H1 (cell line): ENCODE data around the gene RPS26. TPM values are rescaled to one million over a fixed set of nuclear protein-coding genes. Genes with fewer than 3 reads are reported as not detected.
A peak's percentile ranks its signal among the peaks of the same experiment; 100 is the strongest.

ENCODE experiments used
- CTCF ChIA-PET: fragments of 300-600 bp; sonication (Branson Sonifier 250); formaldehyde crosslinking; loops from one replicate; lab custom pipeline; 2021; ENCODE audit not compliant: partially characterized antibody; lab: Charles Lee
- POLR2A ChIA-PET: fragments of 300-600 bp; sonication (Branson Sonifier 250); formaldehyde crosslinking; loops from one replicate; lab custom pipeline; 2021; ENCODE audit warnings: inconsistent platforms; ENCODE audit not compliant: partially characterized antibody; lab: Charles Lee
- DNase-seq, 2 experiments: peaks; one replicate each; pipeline versions ENCODE4 v3.0.0 to v3.0.0-alpha.2; 2010 to 2022; ENCODE audit warnings: low spot score in 2 of 2, low read depth in 1 of 2, mixed read lengths in 1 of 2
- FAIRE-seq: peaks from 2 replicates; lab custom pipeline; 2011; peaks lifted over from hg19 to GRCh38; lab: Jason Lieb, UNC
- H2AFZ ChIP-seq: 2 replicates; pipeline ENCODE4 v1.8.1; 2012; ENCODE audit warnings: low read length, inconsistent platforms
- H2AK5ac ChIP-seq: 2 replicates; pipeline ENCODE4 v1.6.1; 2013; ENCODE audit warnings: low read depth, low read length
- H2BK120ac ChIP-seq: replicated peaks from 2 replicates; pipeline ENCODE3; 2013; ENCODE audit warnings: low read depth, low read length, inconsistent platforms
- H2BK12ac ChIP-seq: 2 replicates; pipeline ENCODE4 v1.6.1; 2013; ENCODE audit warnings: low read depth, low read length
- H2BK15ac ChIP-seq: 2 replicates; pipeline ENCODE4 v1.6.1; 2013; ENCODE audit warnings: low read length
- H2BK20ac ChIP-seq: 2 replicates; pipeline ENCODE4 v1.6.1; 2013; ENCODE audit warnings: low read length
- H2BK5ac ChIP-seq: 2 replicates; pipeline ENCODE4 v1.6.1; 2013; ENCODE audit warnings: low read depth, low read length
- H3K14ac ChIP-seq: 2 replicates; pipeline ENCODE4 v1.6.1; 2013; ENCODE audit warnings: inconsistent platforms; ENCODE audit not compliant: insufficient read length
- H3K18ac ChIP-seq: 2 replicates; pipeline ENCODE4 v1.6.1; 2013; ENCODE audit warnings: low read length; ENCODE audit errors: extremely low read depth
- H3K23ac ChIP-seq: 2 replicates; pipeline ENCODE4 v1.6.1; 2013; ENCODE audit warnings: inconsistent platforms; ENCODE audit not compliant: insufficient read length
- H3K23me2 ChIP-seq: 2 replicates; pipeline ENCODE4 v1.6.1; 2013; ENCODE audit warnings: low read depth, low read length
- H3K27ac ChIP-seq: 2 replicates; pipeline ENCODE4 v1.6.1; 2011; ENCODE audit warnings: low read depth, low read length, inconsistent platforms
- H3K27me3 ChIP-seq, 4 experiments: replicated peaks in 1 of 4; 1 replicate in 1 of 4; 2 replicates in 3 of 4; pipeline versions ENCODE4 v1.6.1 to v1.8.1; 2011 to 2013; ENCODE audit warnings: low read length in 3 of 4, mild to moderate bottlenecking in 3 of 4, inconsistent platforms in 2 of 4, mixed read lengths in 2 of 4, moderate library complexity in 1 of 4; ENCODE audit not compliant: control insufficient read depth in 3 of 4, insufficient read depth in 3 of 4; ENCODE audit errors: extremely low read depth in 1 of 4
- H3K36me3 ChIP-seq, 4 experiments: 2 replicates each; pipeline versions ENCODE4 v1.6.1 to v1.8.1; 2011 to 2013; ENCODE audit warnings: mild to moderate bottlenecking in 4 of 4, low read length in 3 of 4, moderate library complexity in 2 of 4, control low read depth in 1 of 4, inconsistent platforms in 1 of 4; ENCODE audit not compliant: insufficient read depth in 4 of 4, control insufficient read depth in 2 of 4
- H3K4ac ChIP-seq: replicated peaks from 2 replicates; pipeline ENCODE3; 2013; ENCODE audit warnings: low read length, low read depth, mixed read lengths, inconsistent platforms; ENCODE audit not compliant: insufficient read length
- H3K4me1 ChIP-seq, 4 experiments: replicated peaks in 1 of 4; 1 replicate in 1 of 4; 2 replicates in 3 of 4; pipeline versions ENCODE4 v1.6.1 to v1.8.1; 2011 to 2013; ENCODE audit warnings: low read length in 3 of 4, inconsistent platforms in 2 of 4, mixed read lengths in 1 of 4; ENCODE audit not compliant: insufficient read depth in 4 of 4, control insufficient read depth in 3 of 4
- H3K4me2 ChIP-seq, 2 experiments: 2 replicates each; pipeline versions ENCODE4 v1.6.1 to v1.8.1; 2011 to 2013; ENCODE audit warnings: low read depth in 2 of 2, low read length in 2 of 2, control low read depth in 1 of 2, inconsistent platforms in 1 of 2, mild to moderate bottlenecking in 1 of 2; ENCODE audit not compliant: insufficient read depth in 1 of 2
- H3K4me3 ChIP-seq, 4 experiments: fragments of 200-600, 300-600 bp in 1 of 4; sonication (generic), shearing (Covaris generic), sonication (Bioruptor Twin) in 1 of 4; 2 replicates each; pipeline versions ENCODE4 v1.5.1 to v1.8.1; 2011 to 2016; ENCODE audit warnings: low read length in 4 of 4, low read depth in 3 of 4, control low read depth in 2 of 4, inconsistent platforms in 2 of 4, mild to moderate bottlenecking in 2 of 4, mixed read lengths in 1 of 4, moderate library complexity in 1 of 4; ENCODE audit not compliant: insufficient read depth in 2 of 4; ENCODE audit errors: extremely low read depth in 1 of 4
- H3K56ac ChIP-seq: replicated peaks from 2 replicates; pipeline ENCODE3; 2013; ENCODE audit warnings: low read depth, mild to moderate bottlenecking, mixed read lengths, low read length, inconsistent platforms; ENCODE audit not compliant: insufficient read length
- H3K79me1 ChIP-seq: 2 replicates; pipeline ENCODE4 v1.6.1; 2013; ENCODE audit warnings: low read depth, low read length, control low read depth
- H3K79me2 ChIP-seq, 2 experiments: 2 replicates each; pipeline versions ENCODE4 v1.6.1 to v1.8.1; 2012 to 2013; ENCODE audit warnings: low read length in 2 of 2, mild to moderate bottlenecking in 2 of 2, inconsistent platforms in 1 of 2; ENCODE audit not compliant: insufficient read depth in 2 of 2, control insufficient read depth in 1 of 2
- H3K9ac ChIP-seq, 4 experiments: replicated peaks in 1 of 4; 1 replicate in 1 of 4; 2 replicates in 3 of 4; pipeline versions ENCODE4 v1.6.1 to v1.8.1; 2011 to 2013; ENCODE audit warnings: low read depth in 3 of 4, low read length in 3 of 4, control low read depth in 2 of 4, mild to moderate bottlenecking in 2 of 4, moderate library complexity in 2 of 4, inconsistent platforms in 1 of 4; ENCODE audit errors: extremely low read depth in 1 of 4
- H3K9me3 ChIP-seq, 2 experiments: 2 replicates each; pipeline versions ENCODE4 v1.6.1 to v1.8.1; 2012 to 2013; ENCODE audit warnings: mild to moderate bottlenecking in 2 of 2, moderate library complexity in 2 of 2, control low read depth in 1 of 2, inconsistent platforms in 1 of 2, low read depth in 1 of 2, low read length in 1 of 2, mixed read lengths in 1 of 2; ENCODE audit not compliant: insufficient read depth in 2 of 2
- H4K20me1 ChIP-seq, 2 experiments: replicated peaks in 1 of 2; 2 replicates each; pipeline versions ENCODE3 to v1.8.1; 2011 to 2013; ENCODE audit warnings: inconsistent platforms in 2 of 2, low read length in 2 of 2, mild to moderate bottlenecking in 1 of 2; ENCODE audit not compliant: insufficient read depth in 2 of 2, control insufficient read depth in 1 of 2
- H4K5ac ChIP-seq: 2 replicates; pipeline ENCODE4 v1.6.1; 2013; ENCODE audit warnings: low read length, low read depth, mixed read lengths, inconsistent platforms; ENCODE audit not compliant: insufficient read length
- H4K8ac ChIP-seq: 2 replicates; pipeline ENCODE4 v1.8.0; 2013; ENCODE audit warnings: mild to moderate bottlenecking, moderate library complexity, low read length, inconsistent platforms; ENCODE audit not compliant: insufficient read depth; ENCODE audit errors: extremely low read depth
- H4K91ac ChIP-seq: replicated peaks from 2 replicates; pipeline ENCODE3; 2013; ENCODE audit warnings: low read length, mixed read lengths, inconsistent platforms; ENCODE audit not compliant: insufficient read length
- CTCF ChIP-seq, 3 experiments: IDR thresholded peaks; 1 replicate in 2 of 3; 2 replicates in 1 of 3; pipeline versions ENCODE4 v1.5.1 to v1.6.1; 2011; ENCODE audit warnings: low read length in 3 of 3, mild to moderate bottlenecking in 3 of 3, inconsistent platforms in 2 of 3, low read depth in 1 of 3, moderate library complexity in 1 of 3; ENCODE audit not compliant: insufficient read depth in 1 of 3; ENCODE audit errors: control extremely low read depth in 1 of 3
- FOSL1 ChIP-seq: IDR thresholded peaks from 2 replicates; pipeline ENCODE4 v1.6.1; 2011; ENCODE audit warnings: mild to moderate bottlenecking, low read depth, low read length, moderate library complexity; ENCODE audit not compliant: insufficient read depth
- NANOG ChIP-seq: IDR thresholded peaks from 2 replicates; pipeline ENCODE4 v1.6.1; 2011; ENCODE audit warnings: low read length, low read depth, mild to moderate bottlenecking, inconsistent platforms; ENCODE audit not compliant: insufficient read depth, poor library complexity, severe bottlenecking
- RAD21 ChIP-seq, 2 experiments: IDR thresholded peaks in 1 of 2; conservative IDR thresholded peaks in 1 of 2; 2 replicates each; pipeline ENCODE4 v1.6.1; 2011; ENCODE audit warnings: low read depth in 2 of 2, low read length in 2 of 2, improper control_type of control experiment in 1 of 2, inconsistent platforms in 1 of 2, mild to moderate bottlenecking in 1 of 2, moderate library complexity in 1 of 2
- WGBS, 2 experiments: shearing (Covaris generic) in 1 of 2; methylation state at CpG; one replicate each; pipeline versions ENCODE4 v1.1.6 to v1.1.7; 2013 to 2015; ENCODE audit warnings: low lambda C conversion rate in 2 of 2, mixed read lengths in 2 of 2, inconsistent platforms in 1 of 2, low coverage in 1 of 2, missing lambda C conversion rate in 1 of 2; ENCODE audit not compliant: insufficient replicate concordance in 2 of 2, insufficient coverage in 1 of 2, insufficient read length in 1 of 2; ENCODE audit errors: extremely low coverage in 1 of 2, missing lambda C conversion rate in 1 of 2; 5-methylcytosine and 5-hydroxymethylcytosine counted together
- polyA plus RNA-seq, 7 experiments: library from polyadenylated mRNA; depleted of rRNA in 3 of 7; stranded (reverse) in 5 of 7; unstranded in 2 of 7; fragments of >200 nt in 5 of 7; fragments of 200-250 nt in 2 of 7; gene quantifications; 1 replicate in 5 of 7; 2 replicates in 1 of 7; 4 replicates in 1 of 7; pipeline versions ENCODE4 v1.2.1 to v1.2.3, GENCODE V29; 2011 to 2013; ENCODE audit warnings: missing spikeins in 2 of 7, mixed read lengths in 2 of 7
- total RNA-seq: library from RNA; stranded (reverse); fragmentation: NEBNext Ultra II Directional; extraction: Animal tissue kit (Norgen Biotek cat#: 25700); gene quantifications from 2 replicates; pipeline ENCODE4 v1.2.1, GENCODE V29; 2021
- TF ChIP-seq, protein P1 (sequence below): IDR thresholded peaks from 2 replicates; pipeline ENCODE4 v1.6.1; 2011; ENCODE audit warnings: low read depth, mild to moderate bottlenecking, low read length; ENCODE audit not compliant: insufficient read depth

Gene RPS26
- total and polyA plus RNA-seq, 2 of the 8 experiments (the other 6 are each of a cell fraction or from before 2014, with no cell fraction given) = 53.4 to 1,922 TPM

DNA sequence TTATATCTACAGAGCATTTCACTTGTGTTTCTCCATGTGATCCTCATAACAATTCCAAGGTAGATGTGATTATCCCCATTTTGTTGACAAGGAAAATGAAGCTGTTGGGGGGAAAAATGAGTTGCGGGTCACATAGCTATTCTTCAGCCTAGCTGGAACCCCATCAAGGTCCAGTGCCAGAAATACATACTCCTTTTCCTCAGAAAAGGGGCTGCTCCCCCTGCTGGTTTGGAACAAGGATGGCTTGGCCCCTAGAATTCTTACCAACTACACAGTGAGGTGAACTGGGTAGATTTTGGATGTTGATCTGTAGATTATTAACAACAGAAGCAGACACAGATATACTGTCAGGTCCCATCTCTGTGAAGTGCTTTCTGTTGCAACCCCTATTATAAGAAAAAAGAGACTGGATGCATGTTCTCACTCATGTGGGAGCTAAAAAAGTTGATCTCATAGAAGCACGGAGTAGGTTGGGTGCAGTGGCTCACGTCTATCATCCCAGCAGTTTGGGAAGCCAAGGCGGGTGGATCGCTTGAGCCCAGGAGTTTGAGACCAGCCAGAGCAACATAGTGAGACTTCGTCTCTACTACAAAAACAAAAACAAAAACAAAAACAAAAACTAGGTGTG is 11.9 kb upstream of the RPS26 start:
- Histone ChIP-seq H4K91ac (no peak overlapping the region), H2BK5ac (no peak overlapping the region), H3K14ac (no peak overlapping the region), H4K5ac (no peak overlapping the region), H3K23me2 (no peaks in the 10 kb centered on the region), H3K36me3 (peaks cover 10 to 41% (median 23%) of the 10 kb centered on the region in 4 experiments; a peak in 7 of 8 replicates), H3K79me2 (no peaks in the 10 kb centered on the region), H3K23ac (no peak overlapping the region), H2AK5ac (no peak overlapping the region), H3K9ac (no peak overlapping the region), H3K56ac (no peak overlapping the region), H3K79me1 (no peaks in the 10 kb centered on the region; the same call in 1 of the 2 replicates), H3K9me3 (no peaks in the 10 kb centered on the region), H4K20me1 (no peaks in the 10 kb centered on the region), H3K4me1 (no peaks in the 10 kb centered on the region), H3K27ac (no peak overlapping the region), H2AFZ (no peak overlapping the region), H3K27me3 (no peaks in the 10 kb centered on the region), H3K4me3 (no peak overlapping the region), H3K4me2 (no peak overlapping the region), H2BK20ac (no peak overlapping the region), H4K8ac (no peak overlapping the region), H2BK15ac (no peak overlapping the region), H2BK12ac (no peak overlapping the region), H3K4ac (no peak overlapping the region), H2BK120ac (no peak overlapping the region), H3K18ac (no peak overlapping the region)
- WGBS, 2 experiments = 89% methylated on average over 6 of the region's 6 CpGs; no CpG with 5 or more reads in 1 of the 2 experiments
- FAIRE-seq (no peak), DNase-seq (peak in 1 of 2 experiments; percentile 52)
- TF ChIP-seq NANOG = no peak
- TF ChIP-seq CTCF (IDR thresholded peaks at IDR 0.05; ENCODE audit: control extremely low read depth in 1 of 3, insufficient read depth in 1 of 3, low read depth in 1 of 3, low read length in 3 of 3) = peak; percentile 37 to 74 (median 66)
- no peak for TF ChIP-seq FOSL1
- TF ChIP-seq, protein P1, sequence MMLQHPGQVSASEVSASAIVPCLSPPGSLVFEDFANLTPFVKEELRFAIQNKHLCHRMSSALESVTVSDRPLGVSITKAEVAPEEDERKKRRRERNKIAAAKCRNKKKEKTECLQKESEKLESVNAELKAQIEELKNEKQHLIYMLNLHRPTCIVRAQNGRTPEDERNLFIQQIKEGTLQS = no peak
- peak; percentile 59 to 68 for TF ChIP-seq RAD21 (IDR thresholded peaks at IDR 0.05 in 1 of 2, conservative IDR thresholded peaks at IDR 0.05 in 1 of 2; ENCODE audit: low read depth in 2 of 2, low read length in 2 of 2)
- POLR2A ChIA-PET = interaction anchor here (0.7 to 2.2 kb wide), 15 partner anchors 8 to 286 kb away, joined by 3 to 12 read pairs (median 4); partner anchors contain the start of genes IKZF4, RAB5B and SUOX
- CTCF ChIA-PET = interaction anchor here (0.6 to 18.1 kb wide), 29 partner anchors 8 to 919 kb away, joined by 3 to 256 read pairs (median 4); partner anchors contain the start of genes IKZF4 and SUOX
